Umbilical cord (tissue), 2 donors: ENCODE data around the gene NDUFS2. TPM values are rescaled to one million over a fixed set of nuclear protein-coding genes. Genes with fewer than 3 reads are reported as not detected.

Source experiments
- DNase-seq: peaks from one replicate; pipeline ENCODE4 v3.0.0-alpha.2; 2015; ENCODE audit warnings: low spot score
- total RNA-seq: library from RNA; depleted of rRNA; stranded (reverse); fragments of >200 nt; gene quantifications from one replicate; pipeline ENCODE4 v1.2.3, GENCODE V29; 2014; ENCODE audit warnings: low replicate concordance; ENCODE audit not compliant: insufficient read depth

NDUFS2 gene
- total RNA-seq, 1 donor from 2014 or later: 35.2 TPM

DNA sequence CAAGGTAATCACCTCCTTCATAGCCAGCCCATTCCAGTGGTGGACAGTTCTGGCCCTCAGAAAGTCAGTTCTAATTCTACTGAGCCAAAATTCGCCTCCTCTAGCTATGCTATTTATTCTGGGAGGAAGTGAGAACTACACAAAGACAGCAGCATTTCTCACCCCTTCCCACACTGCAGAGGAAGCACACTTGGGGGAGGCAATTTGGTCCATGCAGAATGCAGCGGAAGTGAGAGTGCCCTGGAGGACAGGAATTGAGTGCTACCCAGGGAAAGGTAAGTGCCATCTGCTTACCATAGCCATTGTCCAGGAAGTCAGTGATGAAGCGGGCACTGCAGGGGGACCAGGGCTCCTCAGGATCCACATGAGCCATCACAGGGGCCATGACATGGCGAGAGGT is 7.0 kb upstream of the NDUFS2 start:
- DNase-seq: no peak

DNA sequence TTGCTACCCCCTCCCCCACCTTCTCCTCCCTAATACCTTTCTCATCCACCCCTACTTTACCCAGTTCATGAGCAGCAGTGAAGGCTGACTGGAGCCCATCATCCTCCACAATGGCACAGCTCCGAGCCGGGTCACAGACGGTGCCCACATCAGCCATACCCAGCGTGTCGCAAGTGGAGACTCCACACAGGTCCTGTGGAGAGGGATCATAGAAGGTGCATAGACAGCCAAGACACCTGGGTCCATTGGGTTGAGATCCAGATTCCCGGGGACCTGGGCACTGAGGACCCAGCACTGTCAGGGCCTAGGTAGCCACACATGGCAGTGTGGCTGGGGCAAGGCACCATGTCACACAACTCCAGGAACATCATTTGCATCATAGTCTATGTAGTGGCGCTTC is 6.1 kb upstream of the NDUFS2 start:
- no peak for DNase-seq

GRCh38 chr1:161196521-161197451 is 5.4 kb upstream of the NDUFS2 start:
- peak; percentile 97 for DNase-seq

DNA sequence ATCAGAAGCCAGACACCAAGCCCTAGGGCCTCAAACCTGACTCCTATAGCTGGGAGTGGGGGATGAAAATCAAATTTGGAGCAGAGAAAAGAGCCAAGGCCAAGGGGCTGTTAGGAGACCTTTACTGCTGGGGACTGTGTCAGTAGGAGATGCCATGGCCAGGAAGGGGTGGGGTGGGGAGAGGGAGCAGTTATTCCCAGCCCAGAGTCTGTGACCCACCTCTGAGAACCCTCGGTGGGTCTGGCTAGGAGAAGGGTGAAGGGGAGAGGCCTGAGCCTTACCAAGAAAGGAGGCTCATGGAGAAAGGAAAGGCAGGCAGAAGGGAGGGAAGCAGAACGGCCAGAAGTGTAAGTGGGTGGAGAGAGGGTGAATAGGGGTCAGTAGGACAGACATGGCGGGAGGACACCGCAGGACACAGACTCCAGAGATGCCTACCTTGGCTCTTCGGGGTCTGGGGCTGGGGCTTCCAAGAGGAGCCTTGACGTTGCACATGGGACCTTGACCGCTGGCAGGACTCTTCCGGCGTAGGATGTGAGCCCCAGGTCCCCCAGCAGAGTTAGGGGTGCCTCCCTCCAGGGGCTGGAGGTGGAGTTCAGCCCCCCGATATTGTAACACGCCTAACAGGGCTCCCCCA is 4.5 kb upstream of the NDUFS2 start:
- DNase-seq: peak; percentile 25

DNA sequence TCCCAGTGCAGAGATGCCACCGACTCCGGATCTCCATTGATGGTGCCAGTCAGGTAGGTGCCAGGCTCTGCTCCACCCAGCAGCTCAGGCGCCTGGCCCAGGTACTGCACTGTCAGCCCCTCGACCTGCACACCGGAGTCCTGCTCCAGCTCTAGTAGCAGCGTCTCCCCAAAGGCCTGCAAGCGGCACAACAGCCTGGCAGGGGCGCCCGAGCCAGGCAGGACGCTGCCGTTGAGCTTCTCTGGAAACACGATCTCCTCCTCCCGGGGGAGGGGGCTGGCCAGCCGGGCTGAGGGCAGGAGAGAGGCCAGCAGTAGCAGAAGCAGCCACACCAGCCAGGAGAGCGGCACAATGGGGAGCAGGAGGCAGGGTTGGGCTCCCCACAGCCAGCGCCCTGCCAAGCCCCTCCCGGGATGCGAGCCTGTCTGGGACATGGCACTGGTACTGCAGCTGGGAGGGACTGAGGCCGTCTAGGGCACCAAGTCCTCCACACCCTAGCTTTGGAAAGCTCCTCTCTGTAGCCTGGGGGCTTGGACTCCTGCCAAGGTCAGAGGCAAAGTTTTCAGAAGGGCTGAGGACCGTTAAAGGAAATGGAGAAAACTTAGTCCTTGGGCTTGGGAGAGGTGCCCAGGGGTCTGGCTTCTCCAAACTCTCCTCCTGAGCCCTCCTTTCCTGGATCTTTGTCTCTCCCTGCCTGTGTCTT is 3.8 kb upstream of the NDUFS2 start:
- peak; percentile 75 for DNase-seq

DNA sequence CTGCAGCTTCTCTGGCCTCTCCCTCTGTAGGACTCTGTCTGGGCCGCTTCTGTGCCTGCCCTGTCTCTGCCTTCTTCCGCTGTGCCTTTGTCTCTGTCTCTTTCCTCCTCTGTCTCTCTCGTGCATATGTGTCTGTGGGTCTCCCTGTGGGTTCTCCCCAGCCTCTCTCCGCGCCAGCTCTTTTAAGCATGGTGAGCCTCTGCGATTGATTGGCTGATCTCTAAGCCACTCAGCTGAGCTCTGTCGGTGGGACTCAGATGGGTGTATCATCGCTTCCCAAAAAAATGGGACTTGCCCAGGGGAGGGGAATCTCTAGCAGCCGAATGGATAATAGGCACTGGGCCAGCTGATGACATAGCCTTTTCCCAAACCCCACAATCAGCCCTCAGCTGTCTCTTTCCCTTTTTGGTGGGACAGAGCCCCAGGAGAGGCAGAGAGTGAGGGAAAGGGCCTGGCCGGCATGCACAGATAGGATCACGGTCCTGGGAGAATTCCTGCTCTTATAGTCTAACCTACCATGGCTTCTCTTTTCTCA is 3.2 kb upstream of the NDUFS2 start, which contains the start of gene ADAMTS4:
Gene ADAMTS4, minus strand, starts transcription at position 158 of the 535 bp plus-strand sequence. CDS start 427 bp downstream, outside the sequence.
- DNase-seq: peak; percentile 95

- DNase-seq: no peak
These were observed 2.5 kb upstream of the NDUFS2 start for GRCh38 chr1:161199506-161200139.

DNA sequence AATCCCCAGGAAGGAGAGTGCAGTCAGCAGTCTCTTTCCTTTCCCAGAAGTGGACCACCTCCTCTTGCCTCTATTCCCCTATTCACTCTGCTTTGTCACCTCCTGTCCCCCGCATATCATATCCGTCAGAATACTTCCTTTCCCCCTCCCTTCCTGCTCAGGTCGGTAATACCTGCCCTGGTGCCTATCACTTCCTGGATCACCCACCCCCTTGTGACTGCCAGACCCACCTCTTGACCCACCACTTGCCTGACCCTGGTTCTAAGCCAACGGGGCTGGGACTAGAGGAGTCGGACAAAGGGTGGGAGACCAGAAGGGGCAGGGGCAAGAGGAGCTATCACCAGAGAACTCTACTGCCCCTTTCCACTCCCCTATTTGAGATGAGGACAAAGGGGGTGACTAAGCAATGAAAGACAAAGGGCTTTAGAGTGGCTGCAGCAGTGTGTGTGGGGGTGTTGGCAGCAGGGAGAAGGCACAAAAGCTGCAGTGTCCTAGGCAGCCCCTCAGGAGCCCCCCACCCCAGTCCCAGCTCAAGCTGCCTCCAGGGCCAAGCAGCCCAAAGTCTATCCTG is 1.7 kb upstream of the NDUFS2 start:
- DNase-seq: no peak

- DNase-seq: peak; percentile 68
These were observed 953 bp upstream of the NDUFS2 start for GRCh38 chr1:161200992-161201835.

GRCh38 chr1:161206411-161207140 is 4.4 kb downstream of the NDUFS2 start:
- no peak for DNase-seq

- no peak for DNase-seq
These were observed 5.0 kb downstream of the NDUFS2 start for GRCh38 chr1:161207173-161207572.

DNA sequence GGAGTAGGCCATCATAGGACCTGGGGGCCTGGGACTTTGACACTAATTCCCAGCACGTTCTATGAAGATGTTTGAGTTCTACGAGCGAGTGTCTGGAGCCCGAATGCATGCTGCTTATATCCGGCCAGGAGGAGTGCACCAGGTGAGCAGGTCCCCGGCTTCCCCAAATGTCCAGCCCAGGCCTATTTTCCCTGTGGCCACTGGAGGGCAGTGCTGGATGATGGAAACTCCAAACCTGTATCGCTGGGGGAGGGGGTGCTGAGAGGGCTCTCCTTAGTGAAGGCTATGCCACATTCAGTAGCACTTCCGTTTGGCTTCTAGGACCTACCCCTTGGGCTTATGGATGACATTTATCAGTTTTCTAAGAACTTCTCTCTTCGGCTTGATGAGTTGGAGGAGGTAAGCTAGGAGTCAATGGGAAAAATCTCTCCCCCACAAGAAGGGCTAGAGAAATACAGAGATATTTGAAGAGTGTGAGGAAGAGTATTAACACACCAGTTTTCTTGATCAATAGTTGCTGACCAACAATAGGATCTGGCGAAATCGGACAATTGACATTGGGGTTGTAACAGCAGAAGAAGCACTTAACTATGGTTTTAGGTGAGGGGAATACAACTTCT is 7.7 kb downstream of the NDUFS2 start:
- peak; percentile 69 for DNase-seq

- no peak for DNase-seq
These were observed 12.2 kb downstream of the NDUFS2 start for GRCh38 chr1:161214369-161214768.

DNA sequence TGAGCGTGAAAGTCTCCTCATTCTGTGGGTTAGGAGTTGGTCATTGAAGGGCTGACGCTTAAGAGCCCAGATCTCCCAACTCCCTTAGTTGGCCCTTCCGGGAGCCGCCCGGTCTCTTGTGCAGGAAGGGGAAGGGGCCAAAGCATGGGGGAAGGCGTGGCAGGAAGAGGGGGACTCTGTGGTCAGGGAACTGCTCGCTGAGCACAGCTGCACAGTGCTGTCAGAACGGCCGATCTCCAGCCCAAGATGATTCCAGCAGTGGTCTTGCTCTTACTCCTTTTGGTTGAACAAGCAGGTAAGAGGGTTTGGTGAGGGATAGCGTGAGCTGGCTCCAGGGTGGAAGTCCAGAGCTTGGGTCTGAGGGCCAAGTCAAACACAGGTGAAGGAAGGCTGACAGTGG is 12.9 kb downstream of the NDUFS2 start, which contains the start of gene FCER1G:
Gene FCER1G, plus strand, starts transcription at position 220 of the 400 bp plus-strand sequence. Its CDS starts 27 bp downstream, at position 247.
- peak; percentile 30 for DNase-seq

DNA sequence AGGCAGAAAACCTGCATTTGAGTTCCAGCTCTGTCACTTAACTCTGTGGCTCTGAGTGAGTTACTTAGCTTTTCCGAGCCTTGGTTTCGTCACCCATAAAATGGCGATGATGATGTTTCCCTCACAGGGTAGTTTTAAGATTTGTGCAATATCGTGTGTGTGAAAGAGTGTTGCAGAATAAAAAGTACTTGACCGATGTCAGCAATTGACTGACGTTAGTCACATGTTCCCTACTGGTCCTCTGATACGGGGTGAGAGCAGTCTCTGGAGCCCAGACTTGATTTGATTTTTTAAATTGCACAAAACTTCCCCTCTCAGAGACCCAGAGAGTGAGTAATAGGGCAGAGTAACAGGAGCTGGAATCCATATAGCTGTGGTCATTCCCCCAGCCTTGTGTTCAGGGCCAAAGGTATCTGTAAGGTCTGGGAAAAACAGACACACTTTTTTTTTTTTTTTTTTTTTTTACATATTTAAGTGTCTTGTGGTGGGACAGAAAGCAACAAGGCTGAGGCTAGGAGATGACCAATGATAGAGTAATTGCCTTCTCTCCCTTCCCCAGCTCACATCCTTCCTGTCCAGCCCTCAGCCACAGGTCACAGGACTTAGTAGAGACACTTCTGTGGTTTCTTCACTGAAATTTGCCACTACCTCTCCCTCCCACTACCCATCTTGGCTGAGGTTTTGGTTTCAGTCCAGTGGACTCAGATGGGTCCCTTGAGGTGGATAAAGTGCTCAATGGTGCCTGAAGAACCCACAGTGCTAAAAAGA is 15.0 kb downstream of the NDUFS2 start:
- peak; percentile 19 for DNase-seq

GRCh38 chr1:161217831-161218230 is 15.7 kb downstream of the NDUFS2 start:
- DNase-seq: no peak

- DNase-seq: no peak
These were observed 16.3 kb downstream of the NDUFS2 start for GRCh38 chr1:161218301-161219077.
